VCaP (cell line): Measurements from ENCODE around the gene GARNL3.

Source experiments
- H3K27ac ChIP-seq: fragments of 450-650 bp; 2 replicates; pipeline ENCODE4 v1.5.1; 2017
- TF ChIP-seq, protein P1 (sequence below): fragments of 450-650 bp; conservative IDR thresholded peaks from 2 replicates; pipeline ENCODE4 v1.5.1; 2017; ENCODE audit warnings: mild to moderate bottlenecking, moderate library complexity

The GARNL3 gene

GRCh38 chr9:127225801-127226625, 38.6 kb upstream of the GARNL3 start:
- TF ChIP-seq, protein P1, sequence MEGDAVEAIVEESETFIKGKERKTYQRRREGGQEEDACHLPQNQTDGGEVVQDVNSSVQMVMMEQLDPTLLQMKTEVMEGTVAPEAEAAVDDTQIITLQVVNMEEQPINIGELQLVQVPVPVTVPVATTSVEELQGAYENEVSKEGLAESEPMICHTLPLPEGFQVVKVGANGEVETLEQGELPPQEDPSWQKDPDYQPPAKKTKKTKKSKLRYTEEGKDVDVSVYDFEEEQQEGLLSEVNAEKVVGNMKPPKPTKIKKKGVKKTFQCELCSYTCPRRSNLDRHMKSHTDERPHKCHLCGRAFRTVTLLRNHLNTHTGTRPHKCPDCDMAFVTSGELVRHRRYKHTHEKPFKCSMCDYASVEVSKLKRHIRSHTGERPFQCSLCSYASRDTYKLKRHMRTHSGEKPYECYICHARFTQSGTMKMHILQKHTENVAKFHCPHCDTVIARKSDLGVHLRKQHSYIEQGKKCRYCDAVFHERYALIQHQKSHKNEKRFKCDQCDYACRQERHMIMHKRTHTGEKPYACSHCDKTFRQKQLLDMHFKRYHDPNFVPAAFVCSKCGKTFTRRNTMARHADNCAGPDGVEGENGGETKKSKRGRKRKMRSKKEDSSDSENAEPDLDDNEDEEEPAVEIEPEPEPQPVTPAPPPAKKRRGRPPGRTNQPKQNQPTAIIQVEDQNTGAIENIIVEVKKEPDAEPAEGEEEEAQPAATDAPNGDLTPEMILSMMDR = no peak
- peak overlapping the region; percentile 75 for H3K27ac ChIP-seq

- peak overlapping the region; percentile 46 for H3K27ac ChIP-seq
- TF ChIP-seq, protein P1 = no peak
These were observed 34.7 kb upstream of the GARNL3 start for GRCh38 chr9:127229691-127230417.

DNA sequence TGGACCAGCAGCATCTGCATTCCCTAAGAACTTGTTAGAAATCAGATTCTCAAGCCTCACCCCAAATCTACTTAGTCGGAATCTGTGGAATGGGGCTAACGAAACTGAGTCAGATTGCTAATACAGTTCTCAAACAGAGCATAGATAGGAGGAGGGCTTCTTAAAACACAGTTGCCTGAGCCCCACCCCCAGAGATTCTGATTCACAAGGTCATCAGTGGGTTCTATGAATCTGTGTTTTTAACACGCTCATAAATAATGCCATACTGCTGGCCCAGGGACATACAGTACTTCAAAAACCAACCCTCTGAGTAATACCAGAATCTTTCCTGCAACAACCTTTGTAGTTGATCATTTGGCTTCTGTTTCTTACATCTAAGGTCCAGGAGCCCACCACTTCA, 32.9 kb upstream of the GARNL3 start:
- TF ChIP-seq, protein P1 = no peak
- no peak overlapping the region for H3K27ac ChIP-seq

GRCh38 chr9:127232833-127233549, 31.6 kb upstream of the GARNL3 start:
- TF ChIP-seq, protein P1 = no peak
- no peak overlapping the region for H3K27ac ChIP-seq

- TF ChIP-seq, protein P1 = no peak
These were observed 31.0 kb upstream of the GARNL3 start for GRCh38 chr9:127233550-127233949.

DNA sequence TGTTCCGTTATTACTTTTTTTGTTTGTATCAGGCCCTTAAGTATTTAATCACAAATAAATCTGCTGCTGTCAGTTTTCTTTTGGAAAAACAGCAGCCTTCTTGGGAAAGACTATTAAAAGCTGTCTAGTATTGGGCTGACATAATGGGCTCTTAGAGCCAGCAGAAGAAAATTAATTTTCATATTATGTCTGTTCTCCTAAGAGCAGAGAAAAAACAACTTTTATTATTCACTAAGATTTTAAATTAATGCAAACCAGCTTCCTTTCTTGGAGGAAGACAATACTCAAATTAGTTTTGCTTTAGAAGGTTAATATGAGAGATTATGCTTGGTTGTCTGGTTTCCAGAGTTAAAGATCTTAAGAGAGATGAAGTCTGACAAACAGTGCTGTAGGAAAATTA, 30.6 kb upstream of the GARNL3 start:
- TF ChIP-seq, protein P1 = no peak
- no peak overlapping the region for H3K27ac ChIP-seq

More at GRCh38 chr9:127233550-127233949, 31.0 kb upstream of the GARNL3 start:
- H3K27ac ChIP-seq = no peak overlapping the region

- TF ChIP-seq, protein P1 = no peak
These were observed 26.8 kb upstream of the GARNL3 start for GRCh38 chr9:127237801-127238200.

More at GRCh38 chr9:127237801-127238200, 26.8 kb upstream of the GARNL3 start:
- no peak overlapping the region for H3K27ac ChIP-seq
